ENCODE results near the gene SLC31A2. TPM values are rescaled to one million over a fixed set of nuclear protein-coding genes. Genes with fewer than 3 reads are reported as not detected.

SLC31A2 gene
- total RNA-seq, 1 experiment from 2014 or later, result 4.7 TPM

- ATAC-seq, result no peak
- Histone ChIP-seq H3K4me1 (ENCODE audit: control insufficient read depth in 1 of 2, insufficient read depth in 2 of 2, low read length in 2 of 2) (no peaks in the 10 kb centered on the region), H3K27ac (ENCODE audit: low read depth, low read length) (no peak overlapping the region), H2AFZ (ENCODE audit: low read depth, low read length, poor library complexity, severe bottlenecking) (no peak overlapping the region), H3K9me3 (ENCODE audit: control insufficient read depth in 1 of 2, insufficient read depth in 1 of 2, low read depth in 1 of 2, low read length in 2 of 2) (no peaks in the 10 kb centered on the region), H4K20me1 (ENCODE audit: insufficient read depth) (no peaks in the 10 kb centered on the region), H3K79me2 (ENCODE audit: insufficient read depth, low read length) (no peaks in the 10 kb centered on the region), H3K9ac (ENCODE audit: low read length) (no peak overlapping the region), H3K4me2 (ENCODE audit: low read length) (no peak overlapping the region), H3K4me3 (replicated peaks in 1 of 2; ENCODE audit: low read depth in 1 of 2, low read length in 2 of 2) (no peak overlapping the region), H3K36me3 (ENCODE audit: control insufficient read depth in 1 of 2, insufficient read depth in 2 of 2, low read length in 2 of 2) (no peaks in the 10 kb centered on the region), H3K9me2 (ENCODE audit: insufficient read depth) (no peaks in the 10 kb centered on the region), H3K27me3 (ENCODE audit: insufficient read depth, low read length) (peaks cover 23% of the 10 kb centered on the region; the same call in 1 of the 2 replicates)
- intact Hi-C loops (cut with micrococcal nuclease), result no loop called here
- ChIA-PET CTCF (no interaction called here), POLR2A (no interaction called here), RAD21 (ENCODE audit: low non-redundant PET in 1 of 2, low total read pairs in 2 of 2, uncharacterized antibody in 2 of 2, unreplicated experiment in 2 of 2) (no interaction called here)
- BruUV-seq (replicated peaks), result no TSS peak
- TF ChIP-seq ATF3 (IDR thresholded peaks at IDR 0.05), result no peak
- no peak for TF ChIP-seq POLR2A (IDR thresholded peaks at IDR 0.05; ENCODE audit: borderline replicate concordance, extremely low read depth, insufficient read depth, insufficient read length)
- TF ChIP-seq TCF7L2 (IDR thresholded peaks at IDR 0.05; ENCODE audit: borderline replicate concordance, extremely low read depth, insufficient read depth, insufficient read length), result no peak
- no peak for TF ChIP-seq CTCF (IDR thresholded peaks at IDR 0.05 in 2 of 3, conservative IDR thresholded peaks at IDR 0.05 in 1 of 3; ENCODE audit: borderline replicate concordance in 1 of 3, insufficient read depth in 1 of 3, low read depth in 2 of 3, low read length in 2 of 3)
- no peak for TF ChIP-seq ELF1 (IDR thresholded peaks at IDR 0.05; ENCODE audit: borderline replicate concordance, low read depth)
- TF ChIP-seq EGR1 (IDR thresholded peaks at IDR 0.05; ENCODE audit: low read depth), result no peak
- TF ChIP-seq RAD21 (IDR thresholded peaks at IDR 0.05; ENCODE audit: low read depth), result no peak
- DNase-seq (ENCODE audit: low read depth, low spot score), result no peak
These were observed 21.3 kb upstream of the SLC31A2 start for GRCh38 chr9:113129466-113129865.

- BruUV-seq (replicated peaks), result no TSS peak
- CTCF ChIA-PET, result no interaction called here
- DNase-seq (ENCODE audit: low read depth, low spot score) (no peak), ATAC-seq (no peak)
- Histone ChIP-seq H3K4me1 (ENCODE audit: control insufficient read depth in 1 of 2, insufficient read depth in 2 of 2, low read length in 2 of 2) (no peaks in the 10 kb centered on the region), H3K27me3 (ENCODE audit: insufficient read depth, low read length) (peaks cover 23% of the 10 kb centered on the region; the same call in 1 of the 2 replicates), H4K20me1 (ENCODE audit: insufficient read depth) (no peaks in the 10 kb centered on the region), H3K36me3 (ENCODE audit: control insufficient read depth in 1 of 2, insufficient read depth in 2 of 2, low read length in 2 of 2) (no peaks in the 10 kb centered on the region), H3K27ac (ENCODE audit: low read depth, low read length) (no peak overlapping the region), H3K4me3 (replicated peaks in 1 of 2; ENCODE audit: low read depth in 1 of 2, low read length in 2 of 2) (no peak overlapping the region), H3K9ac (ENCODE audit: low read length) (no peak overlapping the region), H2AFZ (ENCODE audit: low read depth, low read length, poor library complexity, severe bottlenecking) (no peak overlapping the region), H3K9me2 (ENCODE audit: insufficient read depth) (no peaks in the 10 kb centered on the region), H3K4me2 (ENCODE audit: low read length) (no peak overlapping the region), H3K9me3 (ENCODE audit: control insufficient read depth in 1 of 2, insufficient read depth in 1 of 2, low read depth in 1 of 2, low read length in 2 of 2) (no peaks in the 10 kb centered on the region), H3K79me2 (ENCODE audit: insufficient read depth, low read length) (no peaks in the 10 kb centered on the region)
- POLR2A ChIA-PET, result no interaction called here
- intact Hi-C loops (cut with micrococcal nuclease), result no loop called here
- RAD21 ChIA-PET (ENCODE audit: low non-redundant PET in 1 of 2, low total read pairs in 2 of 2, uncharacterized antibody in 2 of 2, unreplicated experiment in 2 of 2), result no interaction called here
- TF ChIP-seq POLR2A (IDR thresholded peaks at IDR 0.05; ENCODE audit: borderline replicate concordance, extremely low read depth, insufficient read depth, insufficient read length) (no peak), EGR1 (IDR thresholded peaks at IDR 0.05; ENCODE audit: low read depth) (no peak), TCF7L2 (IDR thresholded peaks at IDR 0.05; ENCODE audit: borderline replicate concordance, extremely low read depth, insufficient read depth, insufficient read length) (no peak), ZNF274 (IDR thresholded peaks at IDR 0.05; ENCODE audit: low read depth, low read length) (no peak), EZH2 (IDR thresholded peaks at IDR 0.05) (no peak), MAX (IDR thresholded peaks at IDR 0.05) (no peak), YY1 (IDR thresholded peaks at IDR 0.05; ENCODE audit: extremely low read depth, insufficient replicate concordance, low read depth, low read length) (no peak), RAD21 (IDR thresholded peaks at IDR 0.05; ENCODE audit: low read depth) (no peak), ATF3 (IDR thresholded peaks at IDR 0.05) (no peak), CEBPB (IDR thresholded peaks at IDR 0.05; ENCODE audit: low read depth) (no peak), EZH2phosphoT487 (IDR thresholded peaks at IDR 0.05; ENCODE audit: borderline replicate concordance) (no peak), SRF (IDR thresholded peaks at IDR 0.05; ENCODE audit: low read depth) (no peak), FOSL1 (IDR thresholded peaks at IDR 0.05; ENCODE audit: low read depth) (no peak), POLR2AphosphoS5 (IDR thresholded peaks at IDR 0.05; ENCODE audit: low read depth, low read length) (no peak)
These were observed 20.9 kb upstream of the SLC31A2 start for GRCh38 chr9:113129884-113130283.
